WTC11 (cell line): ENCODE results near the gene TRIM59.

ENCODE experiments used
- ETV6 ChIP-seq: sonication (generic); formaldehyde crosslinking; IDR thresholded peaks from 2 replicates; pipeline ENCODE4 v1.8.1; 2022; ENCODE audit warnings: mild to moderate bottlenecking, missing genetic modification reagents
- JUN ChIP-seq: sonication (generic); formaldehyde crosslinking; IDR thresholded peaks from 2 replicates; pipeline ENCODE4 v1.8.0; 2023; ENCODE audit warnings: mild to moderate bottlenecking, missing genetic modification reagents
- ZNF263 ChIP-seq: sonication (generic); formaldehyde crosslinking; IDR thresholded peaks from 2 replicates; pipeline ENCODE4 v1.8.1; 2022; ENCODE audit warnings: low read depth, mild to moderate bottlenecking, moderate library complexity, missing genetic modification reagents
- TF ChIP-seq, protein P1 (sequence below): sonication (generic); formaldehyde crosslinking; IDR thresholded peaks from 2 replicates; pipeline ENCODE4 v1.8.1; 2022; ENCODE audit warnings: mild to moderate bottlenecking, missing genetic modification reagents, moderate library complexity, borderline replicate concordance
- TF ChIP-seq, protein P2 (sequence below): sonication (generic); formaldehyde crosslinking; IDR thresholded peaks from 2 replicates; pipeline ENCODE4 v1.8.1; 2023; ENCODE audit warnings: mild to moderate bottlenecking, missing genetic modification reagents, moderate library complexity
- TF ChIP-seq, protein P3 (sequence below): fragments of 200-600 bp; IDR thresholded peaks from 2 replicates; pipeline ENCODE4 v1.8.0; 2022; ENCODE audit warnings: antibody characterized with exemption
- TF ChIP-seq, protein P4 (sequence below): sonication (generic); formaldehyde crosslinking; conservative IDR thresholded peaks from 2 replicates; pipeline ENCODE4 v1.8.1; 2022; ENCODE audit warnings: mild to moderate bottlenecking, missing genetic modification reagents
- TF ChIP-seq, protein P5 (sequence below): sonication (generic); formaldehyde crosslinking; IDR thresholded peaks from 2 replicates; pipeline ENCODE4 v1.8.0; 2023; ENCODE audit warnings: mild to moderate bottlenecking, missing genetic modification reagents

DNA sequence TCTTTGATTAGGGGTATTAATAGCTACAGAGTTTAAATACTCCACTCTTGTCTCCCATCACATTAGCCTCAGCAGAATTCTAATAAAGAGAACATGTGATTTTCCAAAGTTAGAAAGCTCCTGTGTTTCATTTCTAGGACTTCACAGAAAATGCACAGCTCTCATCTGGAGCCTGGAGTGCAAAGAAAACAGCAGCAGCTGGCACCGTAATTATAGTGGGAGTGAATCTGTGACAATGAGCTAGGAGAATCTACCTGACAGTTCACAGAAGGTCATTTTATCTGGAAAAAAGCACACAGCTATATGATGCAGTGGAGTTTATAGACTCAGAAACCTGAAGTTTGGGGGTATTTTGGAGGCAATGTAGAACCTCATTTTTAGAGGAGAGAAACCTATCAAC lies 5.4 kb upstream of the TRIM59 start:
- TF ChIP-seq, protein P1, sequence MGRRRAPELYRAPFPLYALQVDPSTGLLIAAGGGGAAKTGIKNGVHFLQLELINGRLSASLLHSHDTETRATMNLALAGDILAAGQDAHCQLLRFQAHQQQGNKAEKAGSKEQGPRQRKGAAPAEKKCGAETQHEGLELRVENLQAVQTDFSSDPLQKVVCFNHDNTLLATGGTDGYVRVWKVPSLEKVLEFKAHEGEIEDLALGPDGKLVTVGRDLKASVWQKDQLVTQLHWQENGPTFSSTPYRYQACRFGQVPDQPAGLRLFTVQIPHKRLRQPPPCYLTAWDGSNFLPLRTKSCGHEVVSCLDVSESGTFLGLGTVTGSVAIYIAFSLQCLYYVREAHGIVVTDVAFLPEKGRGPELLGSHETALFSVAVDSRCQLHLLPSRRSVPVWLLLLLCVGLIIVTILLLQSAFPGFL (CRISPR knock-in tag) = no peak
- TF ChIP-seq, protein P2, sequence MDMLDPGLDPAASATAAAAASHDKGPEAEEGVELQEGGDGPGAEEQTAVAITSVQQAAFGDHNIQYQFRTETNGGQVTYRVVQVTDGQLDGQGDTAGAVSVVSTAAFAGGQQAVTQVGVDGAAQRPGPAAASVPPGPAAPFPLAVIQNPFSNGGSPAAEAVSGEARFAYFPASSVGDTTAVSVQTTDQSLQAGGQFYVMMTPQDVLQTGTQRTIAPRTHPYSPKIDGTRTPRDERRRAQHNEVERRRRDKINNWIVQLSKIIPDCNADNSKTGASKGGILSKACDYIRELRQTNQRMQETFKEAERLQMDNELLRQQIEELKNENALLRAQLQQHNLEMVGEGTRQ (CRISPR knock-in tag) = no peak
- TF ChIP-seq, protein P3, sequence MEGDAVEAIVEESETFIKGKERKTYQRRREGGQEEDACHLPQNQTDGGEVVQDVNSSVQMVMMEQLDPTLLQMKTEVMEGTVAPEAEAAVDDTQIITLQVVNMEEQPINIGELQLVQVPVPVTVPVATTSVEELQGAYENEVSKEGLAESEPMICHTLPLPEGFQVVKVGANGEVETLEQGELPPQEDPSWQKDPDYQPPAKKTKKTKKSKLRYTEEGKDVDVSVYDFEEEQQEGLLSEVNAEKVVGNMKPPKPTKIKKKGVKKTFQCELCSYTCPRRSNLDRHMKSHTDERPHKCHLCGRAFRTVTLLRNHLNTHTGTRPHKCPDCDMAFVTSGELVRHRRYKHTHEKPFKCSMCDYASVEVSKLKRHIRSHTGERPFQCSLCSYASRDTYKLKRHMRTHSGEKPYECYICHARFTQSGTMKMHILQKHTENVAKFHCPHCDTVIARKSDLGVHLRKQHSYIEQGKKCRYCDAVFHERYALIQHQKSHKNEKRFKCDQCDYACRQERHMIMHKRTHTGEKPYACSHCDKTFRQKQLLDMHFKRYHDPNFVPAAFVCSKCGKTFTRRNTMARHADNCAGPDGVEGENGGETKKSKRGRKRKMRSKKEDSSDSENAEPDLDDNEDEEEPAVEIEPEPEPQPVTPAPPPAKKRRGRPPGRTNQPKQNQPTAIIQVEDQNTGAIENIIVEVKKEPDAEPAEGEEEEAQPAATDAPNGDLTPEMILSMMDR = no peak
- TF ChIP-seq JUN (CRISPR knock-in tag) = no peak
- TF ChIP-seq, protein P4, sequence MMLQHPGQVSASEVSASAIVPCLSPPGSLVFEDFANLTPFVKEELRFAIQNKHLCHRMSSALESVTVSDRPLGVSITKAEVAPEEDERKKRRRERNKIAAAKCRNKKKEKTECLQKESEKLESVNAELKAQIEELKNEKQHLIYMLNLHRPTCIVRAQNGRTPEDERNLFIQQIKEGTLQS (CRISPR knock-in tag) = no peak
- no peak for TF ChIP-seq ETV6
- TF ChIP-seq, protein P5, sequence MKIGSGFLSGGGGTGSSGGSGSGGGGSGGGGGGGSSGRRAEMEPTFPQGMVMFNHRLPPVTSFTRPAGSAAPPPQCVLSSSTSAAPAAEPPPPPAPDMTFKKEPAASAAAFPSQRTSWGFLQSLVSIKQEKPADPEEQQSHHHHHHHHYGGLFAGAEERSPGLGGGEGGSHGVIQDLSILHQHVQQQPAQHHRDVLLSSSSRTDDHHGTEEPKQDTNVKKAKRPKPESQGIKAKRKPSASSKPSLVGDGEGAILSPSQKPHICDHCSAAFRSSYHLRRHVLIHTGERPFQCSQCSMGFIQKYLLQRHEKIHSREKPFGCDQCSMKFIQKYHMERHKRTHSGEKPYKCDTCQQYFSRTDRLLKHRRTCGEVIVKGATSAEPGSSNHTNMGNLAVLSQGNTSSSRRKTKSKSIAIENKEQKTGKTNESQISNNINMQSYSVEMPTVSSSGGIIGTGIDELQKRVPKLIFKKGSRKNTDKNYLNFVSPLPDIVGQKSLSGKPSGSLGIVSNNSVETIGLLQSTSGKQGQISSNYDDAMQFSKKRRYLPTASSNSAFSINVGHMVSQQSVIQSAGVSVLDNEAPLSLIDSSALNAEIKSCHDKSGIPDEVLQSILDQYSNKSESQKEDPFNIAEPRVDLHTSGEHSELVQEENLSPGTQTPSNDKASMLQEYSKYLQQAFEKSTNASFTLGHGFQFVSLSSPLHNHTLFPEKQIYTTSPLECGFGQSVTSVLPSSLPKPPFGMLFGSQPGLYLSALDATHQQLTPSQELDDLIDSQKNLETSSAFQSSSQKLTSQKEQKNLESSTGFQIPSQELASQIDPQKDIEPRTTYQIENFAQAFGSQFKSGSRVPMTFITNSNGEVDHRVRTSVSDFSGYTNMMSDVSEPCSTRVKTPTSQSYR (CRISPR knock-in tag) = no peak
- no peak for TF ChIP-seq ZNF263
